LNCAP (cell line): Measurements from ENCODE around the gene PVALEF.

Experiments used
- TF ChIP-seq, protein P1 (sequence below): fragments of 450-650 bp; IDR thresholded peaks from 2 replicates; pipeline ENCODE4 v1.5.1; 2017; ENCODE audit warnings: mild to moderate bottlenecking

PVALEF gene

DNA sequence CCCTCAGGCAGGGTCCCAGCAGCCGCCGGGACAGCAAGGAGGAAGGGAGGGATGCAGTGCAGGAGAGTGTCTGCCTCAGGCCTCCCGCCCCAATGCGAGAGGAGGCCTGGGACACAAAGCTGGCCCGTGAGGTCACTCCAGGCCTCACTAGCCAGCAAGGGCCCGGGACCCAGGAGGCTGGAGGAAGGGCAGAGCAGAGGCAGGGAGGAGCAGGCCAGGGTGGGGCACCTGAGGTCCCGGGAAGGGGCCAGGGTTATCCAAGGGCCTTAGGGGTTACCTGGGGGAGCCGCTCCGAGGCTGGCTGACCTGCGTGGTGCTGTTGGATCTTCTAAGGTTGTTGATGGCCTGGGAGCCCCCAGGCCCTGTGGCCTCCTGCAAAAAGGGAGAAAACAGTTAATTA lies 43.3 kb downstream of the PVALEF start:
- TF ChIP-seq, protein P1, sequence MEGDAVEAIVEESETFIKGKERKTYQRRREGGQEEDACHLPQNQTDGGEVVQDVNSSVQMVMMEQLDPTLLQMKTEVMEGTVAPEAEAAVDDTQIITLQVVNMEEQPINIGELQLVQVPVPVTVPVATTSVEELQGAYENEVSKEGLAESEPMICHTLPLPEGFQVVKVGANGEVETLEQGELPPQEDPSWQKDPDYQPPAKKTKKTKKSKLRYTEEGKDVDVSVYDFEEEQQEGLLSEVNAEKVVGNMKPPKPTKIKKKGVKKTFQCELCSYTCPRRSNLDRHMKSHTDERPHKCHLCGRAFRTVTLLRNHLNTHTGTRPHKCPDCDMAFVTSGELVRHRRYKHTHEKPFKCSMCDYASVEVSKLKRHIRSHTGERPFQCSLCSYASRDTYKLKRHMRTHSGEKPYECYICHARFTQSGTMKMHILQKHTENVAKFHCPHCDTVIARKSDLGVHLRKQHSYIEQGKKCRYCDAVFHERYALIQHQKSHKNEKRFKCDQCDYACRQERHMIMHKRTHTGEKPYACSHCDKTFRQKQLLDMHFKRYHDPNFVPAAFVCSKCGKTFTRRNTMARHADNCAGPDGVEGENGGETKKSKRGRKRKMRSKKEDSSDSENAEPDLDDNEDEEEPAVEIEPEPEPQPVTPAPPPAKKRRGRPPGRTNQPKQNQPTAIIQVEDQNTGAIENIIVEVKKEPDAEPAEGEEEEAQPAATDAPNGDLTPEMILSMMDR, result no peak

DNA sequence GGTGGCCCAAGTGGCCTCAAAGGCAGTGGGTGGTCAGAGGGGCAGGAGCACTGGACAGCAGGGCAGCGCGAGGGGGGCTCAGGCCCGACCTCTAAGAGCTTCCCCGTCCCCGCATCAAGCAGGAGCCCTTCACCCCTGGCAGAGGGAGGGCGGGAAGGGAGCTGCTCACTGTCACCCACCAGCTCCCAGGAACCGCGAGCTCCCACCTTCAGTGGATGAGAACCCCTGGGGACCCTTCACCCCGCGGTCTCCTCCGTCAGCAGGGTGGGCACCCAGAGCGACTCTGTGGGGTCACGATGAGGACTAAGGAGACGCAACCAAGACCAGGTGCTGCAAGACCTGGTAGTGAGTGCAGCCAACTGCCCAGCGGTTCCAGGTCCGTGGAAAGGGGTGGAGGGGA lies 43.8 kb downstream of the PVALEF start:
- TF ChIP-seq, protein P1, result no peak

DNA sequence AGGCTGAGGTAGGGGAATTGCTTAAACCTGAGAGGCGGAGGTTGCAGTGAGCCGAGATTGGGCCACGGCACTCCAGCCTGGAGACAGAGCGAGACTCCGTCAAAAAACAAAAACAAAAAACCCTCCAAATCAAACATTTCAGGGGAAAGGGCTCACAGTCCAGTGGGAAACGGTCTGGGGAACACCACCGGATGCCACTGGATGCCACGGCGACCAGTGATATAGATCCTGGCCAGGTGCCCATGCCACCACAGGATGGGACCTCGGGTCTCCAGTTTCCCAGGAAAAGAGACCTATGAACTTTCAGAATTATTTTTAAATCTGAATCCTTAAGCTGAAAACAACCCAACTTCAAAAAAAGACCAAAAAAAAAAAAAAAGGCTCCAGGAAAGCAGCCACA lies 45.2 kb downstream of the PVALEF start:
- TF ChIP-seq, protein P1, result no peak

DNA sequence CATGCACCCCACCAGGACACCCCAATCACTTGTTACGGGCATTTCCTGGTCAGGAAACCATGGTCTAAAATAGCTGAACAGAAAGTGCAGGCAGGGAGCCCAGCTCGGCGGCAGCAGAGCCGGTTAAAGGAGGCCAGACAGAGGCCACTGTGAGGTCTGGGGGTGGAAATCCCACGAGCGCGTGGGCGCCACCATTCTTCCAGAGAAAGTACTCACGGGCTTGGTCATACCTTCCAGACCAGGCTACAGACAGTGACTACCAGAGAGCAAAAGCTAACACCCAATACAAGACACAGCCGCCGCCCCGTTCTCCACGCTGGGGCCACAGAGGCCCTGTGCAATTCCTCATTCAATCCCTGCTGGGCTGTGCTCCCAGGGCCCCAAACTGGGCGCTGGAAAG lies 45.6 kb downstream of the PVALEF start:
- TF ChIP-seq, protein P1, result no peak

DNA sequence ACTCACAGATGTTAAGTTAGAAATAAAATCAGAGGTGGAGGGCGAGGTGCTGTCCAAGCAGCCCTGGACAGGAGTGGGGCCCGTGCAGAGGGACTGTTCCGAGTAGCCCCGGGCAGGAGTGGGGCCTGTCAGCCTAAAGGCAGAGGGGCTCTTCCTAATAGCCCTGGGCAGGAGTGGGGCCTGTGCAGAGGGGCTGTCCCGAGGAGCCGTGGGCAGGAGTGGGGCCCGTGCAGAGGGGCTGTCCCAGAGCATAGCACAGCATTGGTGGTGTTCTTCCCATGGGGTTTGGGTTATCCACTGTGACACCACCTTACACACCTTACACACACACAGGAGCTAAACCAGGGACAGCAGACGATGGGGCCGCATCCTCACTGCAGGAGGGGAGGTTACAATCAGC lies 47.1 kb downstream of the PVALEF start:
- TF ChIP-seq, protein P1, result no peak

DNA sequence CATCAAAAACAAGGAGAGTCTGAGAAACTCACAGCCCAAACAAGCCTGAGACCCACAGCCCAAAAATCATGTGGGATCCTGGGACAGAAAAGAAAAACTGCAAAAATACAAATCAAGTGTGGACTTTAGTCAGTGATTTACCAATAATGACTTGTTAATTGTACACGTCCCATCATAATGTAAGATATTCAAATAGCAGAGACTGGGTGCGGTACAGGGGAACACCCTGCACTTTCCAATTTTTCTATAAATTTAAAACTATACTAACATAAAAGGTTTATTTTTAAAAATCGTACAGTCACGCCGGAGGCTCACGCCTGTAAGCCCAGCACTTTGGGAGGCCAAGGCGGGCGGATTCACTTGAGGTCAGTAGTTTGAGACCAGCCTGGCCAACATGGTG lies 48.7 kb downstream of the PVALEF start:
- TF ChIP-seq, protein P1, result no peak

DNA sequence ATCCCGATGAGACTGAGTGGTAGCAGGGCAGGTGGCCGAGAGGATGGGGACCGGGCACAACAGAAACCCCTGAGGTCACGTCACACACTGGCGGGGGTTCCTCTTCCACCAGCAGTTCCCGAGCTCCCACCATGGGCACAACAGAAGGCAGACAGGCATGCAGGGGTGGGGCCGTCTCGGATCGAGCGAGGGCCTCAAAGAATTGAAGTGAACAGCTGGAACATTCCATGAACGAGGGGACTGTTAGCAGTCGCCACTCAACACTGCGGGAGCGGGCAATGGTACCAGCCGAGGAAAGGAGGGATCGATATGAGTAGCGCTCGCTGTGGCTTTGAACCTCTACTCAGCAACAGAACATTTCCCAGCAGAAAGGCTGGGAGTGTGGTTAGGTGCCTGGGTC lies 52.2 kb downstream of the PVALEF start:
- TF ChIP-seq, protein P1, result no peak

DNA sequence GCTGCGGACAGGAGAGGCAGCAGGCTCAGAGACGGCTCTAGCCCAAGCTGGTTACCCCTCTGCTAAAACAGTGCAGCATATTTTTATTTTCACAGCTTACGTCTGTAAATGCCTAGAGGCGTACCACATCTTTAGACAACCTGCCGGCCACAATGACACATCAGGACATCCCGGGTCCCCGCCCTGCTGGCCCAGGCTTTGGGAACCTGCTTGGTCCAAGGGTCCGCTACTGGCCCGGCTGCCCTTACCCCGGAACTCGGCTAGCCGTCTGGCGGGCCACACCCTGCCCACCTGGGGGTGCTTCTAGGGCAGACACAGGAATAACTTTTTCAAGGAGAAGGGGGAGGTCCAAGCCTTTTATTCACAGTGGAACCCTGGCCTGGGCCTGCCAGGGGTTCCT lies 53.2 kb downstream of the PVALEF start:
- TF ChIP-seq, protein P1, result no peak
